Measurements from ENCODE around the gene QTRT2. TPM values are rescaled to one million over a fixed set of nuclear protein-coding genes. Genes with fewer than 3 reads are reported as not detected.

Gene QTRT2
- polyA plus RNA-seq, 1 donor from 2014 or later, result 25.4 TPM

GRCh38 chr3:114126461-114126860 lies 69.9 kb downstream of the QTRT2 start:
- Mint-ChIP-seq H3K36me3 (peaks cover 2% of the 10 kb centered on the region), H3K27ac (no peak overlapping the region), H3K4me1 (no peaks in the 10 kb centered on the region), H3K27me3 (no peaks in the 10 kb centered on the region), H3K9me3 (no peaks in the 10 kb centered on the region), H3K4me3 (no peak overlapping the region)

DNA sequence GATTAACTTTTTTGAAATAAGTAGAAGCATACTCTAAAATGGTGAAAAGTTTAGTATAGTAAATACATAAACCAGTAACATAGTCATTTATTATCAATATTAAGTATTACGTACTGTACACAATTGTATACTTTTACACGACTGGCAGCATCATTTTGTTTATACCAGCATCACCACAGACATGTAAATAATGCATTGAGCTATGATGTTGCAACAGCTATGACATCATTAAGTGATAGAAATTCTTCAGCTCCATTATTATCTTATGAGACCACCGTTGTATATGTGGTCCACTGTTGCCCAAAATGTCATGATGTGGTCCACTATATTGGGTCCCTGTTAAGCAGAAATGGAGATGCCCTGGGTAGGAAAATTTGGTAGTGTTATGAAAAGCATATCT lies 71.0 kb downstream of the QTRT2 start:
- Mint-ChIP-seq H3K27ac (no peak overlapping the region), H3K9me3 (no peaks in the 10 kb centered on the region), H3K27me3 (no peaks in the 10 kb centered on the region), H3K36me3 (peaks cover 2% of the 10 kb centered on the region), H3K4me1 (no peaks in the 10 kb centered on the region), H3K4me3 (no peak overlapping the region)

- H3K27me3 Mint-ChIP-seq, result no peaks in the 10 kb centered on the region
- H3K4me3 Mint-ChIP-seq, result no peak overlapping the region
- H3K4me1 Mint-ChIP-seq, result no peaks in the 10 kb centered on the region
- H3K27ac Mint-ChIP-seq, result no peak overlapping the region
- peaks cover 2% of the 10 kb centered on the region for H3K36me3 Mint-ChIP-seq
- H3K9me3 Mint-ChIP-seq, result no peaks in the 10 kb centered on the region
Measured at GRCh38 chr3:114128231-114128630, 71.7 kb downstream of the QTRT2 start.

DNA sequence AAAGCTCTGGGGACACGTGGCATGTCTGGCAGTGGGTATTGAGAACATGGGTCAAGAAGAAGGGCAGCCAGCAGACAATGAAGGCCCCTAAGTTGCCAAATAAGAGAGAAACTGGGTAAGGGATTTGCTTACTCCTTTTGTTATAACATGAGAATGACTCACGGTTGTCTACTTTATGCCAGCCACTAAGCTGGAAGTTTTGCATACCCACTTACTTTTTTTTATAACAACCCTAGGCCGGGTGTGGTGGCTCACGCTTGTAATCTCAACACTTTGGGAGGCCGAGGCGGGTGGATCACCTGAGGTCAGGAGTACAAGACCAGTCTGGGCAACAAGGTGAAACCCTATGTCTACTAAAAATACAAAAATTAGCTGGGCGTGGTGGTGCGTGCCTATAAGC lies 72.3 kb downstream of the QTRT2 start:
- Mint-ChIP-seq H3K9me3 (no peaks in the 10 kb centered on the region), H3K27ac (no peak overlapping the region), H3K4me3 (no peak overlapping the region), H3K4me1 (peaks cover 0 to 2% (median 0%) of the 10 kb centered on the region in 3 donors), H3K27me3 (no peaks in the 10 kb centered on the region), H3K36me3 (no peaks in the 10 kb centered on the region)

DNA sequence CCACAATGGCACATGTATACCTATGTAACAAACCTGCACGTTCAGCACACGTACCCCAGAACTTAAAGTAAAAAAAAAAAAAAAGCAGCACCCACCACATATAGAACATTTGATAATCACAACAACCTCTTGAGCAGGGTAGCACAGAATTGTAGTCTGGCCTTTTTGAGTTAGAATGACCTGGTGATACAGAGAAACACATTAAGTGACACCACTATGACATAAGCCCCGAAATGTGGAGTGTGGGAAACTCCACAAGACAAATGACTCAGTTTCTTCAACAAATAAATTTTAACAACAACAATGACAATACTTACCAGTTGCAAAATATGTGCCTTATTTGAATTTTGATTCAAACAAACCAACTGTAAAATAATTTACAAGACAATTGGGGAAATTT lies 76.0 kb downstream of the QTRT2 start:
- Mint-ChIP-seq H3K9me3 (no peaks in the 10 kb centered on the region), H3K27me3 (no peaks in the 10 kb centered on the region), H3K4me1 (peaks cover 0 to 2% (median 0%) of the 10 kb centered on the region in 3 donors), H3K4me3 (no peak overlapping the region), H3K27ac (no peak overlapping the region), H3K36me3 (no peaks in the 10 kb centered on the region)

- Mint-ChIP-seq H3K36me3 (no peaks in the 10 kb centered on the region), H3K27ac (no peak overlapping the region), H3K4me1 (peaks cover 0 to 2% (median 0%) of the 10 kb centered on the region in 3 donors), H3K9me3 (peaks cover 1 to 9% (median 2%) of the 10 kb centered on the region in 3 donors), H3K4me3 (no peak overlapping the region), H3K27me3 (no peaks in the 10 kb centered on the region)
Measured at GRCh38 chr3:114133947-114134346, 77.4 kb downstream of the QTRT2 start.

Other genes starting within 250 kb of the QTRT2 start
- gene GRAMD1C, start 217.9 kb upstream of the QTRT2 start, polyA plus RNA-seq, result 11.8 TPM
- 4.1 TPM for gene ZDHHC23, start 108.7 kb upstream of the QTRT2 start, polyA plus RNA-seq
- gene CCDC191, start 211 bp upstream of the QTRT2 start, polyA plus RNA-seq, result 13.3 TPM
- gene DRD3, start 122.3 kb downstream of the QTRT2 start, polyA plus RNA-seq, result not detected
- gene ZNF80, start 180.8 kb downstream of the QTRT2 start, polyA plus RNA-seq, result not detected
- 0.86 TPM for gene TIGIT, start 237.3 kb downstream of the QTRT2 start, polyA plus RNA-seq